Measurements from ENCODE around the gene ADA.

ADA gene

DNA sequence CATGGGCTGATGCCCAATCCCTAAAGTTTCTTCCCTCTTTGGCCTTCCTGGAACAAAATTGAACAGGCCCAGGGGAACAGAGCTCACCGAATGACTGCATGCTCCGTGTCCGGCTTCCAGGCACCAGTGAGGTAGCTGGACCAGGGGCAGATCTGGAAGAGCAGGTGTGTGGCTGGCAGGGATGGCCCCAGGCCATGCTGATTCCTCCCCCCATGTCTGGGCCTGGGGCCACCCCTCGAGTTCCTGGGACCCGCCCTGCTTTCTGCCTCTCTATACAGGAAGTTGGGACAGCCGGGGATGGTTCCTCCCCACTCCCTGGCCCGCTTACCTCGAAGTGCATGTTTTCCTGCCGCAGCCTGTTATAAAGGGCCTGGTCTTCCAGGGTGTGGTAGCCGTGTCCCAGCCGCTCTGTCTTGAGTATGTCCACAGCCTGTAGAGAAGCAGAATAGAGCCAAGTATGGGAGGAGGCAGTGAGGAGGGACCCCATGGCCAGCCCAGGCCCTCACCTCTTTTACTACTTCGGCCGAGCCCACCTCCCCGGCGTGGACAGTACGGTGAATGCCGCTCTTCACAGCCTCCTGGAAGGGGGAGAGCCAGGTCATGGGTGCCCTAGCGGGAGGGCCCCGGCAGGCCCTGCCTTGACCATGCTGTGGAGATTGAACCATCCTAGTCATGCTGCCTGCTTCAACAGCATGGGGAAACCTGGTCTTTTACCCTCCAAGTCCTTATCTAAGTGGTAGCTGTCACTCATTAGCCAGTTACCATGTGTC, 28.8 kb downstream of the ADA start:
- Histone ChIP-seq H4K20me1 (ENCODE audit: control insufficient read depth, insufficient read depth, low read depth, low read length) (no peaks in the 10 kb centered on the region), H3K27me3 (ENCODE audit: control insufficient read depth, low read length) (no peaks in the 10 kb centered on the region), H3K9me3 (ENCODE audit: control insufficient read depth, insufficient read depth, low read length) (peaks cover 12% of the 10 kb centered on the region; the same call in 1 of the 2 replicates), H3F3A (ENCODE audit: control insufficient read depth, insufficient read depth) (peaks cover 4% of the 10 kb centered on the region; the same call in 1 of the 2 replicates), H3K79me2 (ENCODE audit: control insufficient read depth, low read length) (no peaks in the 10 kb centered on the region), H3K4me1 (ENCODE audit: control insufficient read depth, low read length) (peaks cover 7% of the 10 kb centered on the region), H3K27ac (ENCODE audit: low read depth, low read length) (no peak overlapping the region), H3K4me3 (ENCODE audit: low read length) (no peak overlapping the region), H3K9me2 (replicated peaks; ENCODE audit: control insufficient read depth, low read length) (no peaks in the 10 kb centered on the region), H3K4me2 (ENCODE audit: low read length) (no peak overlapping the region), H3K36me3 (ENCODE audit: control insufficient read depth, low read length) (peaks cover 52% of the 10 kb centered on the region)
- TF ChIP-seq, protein P1, sequence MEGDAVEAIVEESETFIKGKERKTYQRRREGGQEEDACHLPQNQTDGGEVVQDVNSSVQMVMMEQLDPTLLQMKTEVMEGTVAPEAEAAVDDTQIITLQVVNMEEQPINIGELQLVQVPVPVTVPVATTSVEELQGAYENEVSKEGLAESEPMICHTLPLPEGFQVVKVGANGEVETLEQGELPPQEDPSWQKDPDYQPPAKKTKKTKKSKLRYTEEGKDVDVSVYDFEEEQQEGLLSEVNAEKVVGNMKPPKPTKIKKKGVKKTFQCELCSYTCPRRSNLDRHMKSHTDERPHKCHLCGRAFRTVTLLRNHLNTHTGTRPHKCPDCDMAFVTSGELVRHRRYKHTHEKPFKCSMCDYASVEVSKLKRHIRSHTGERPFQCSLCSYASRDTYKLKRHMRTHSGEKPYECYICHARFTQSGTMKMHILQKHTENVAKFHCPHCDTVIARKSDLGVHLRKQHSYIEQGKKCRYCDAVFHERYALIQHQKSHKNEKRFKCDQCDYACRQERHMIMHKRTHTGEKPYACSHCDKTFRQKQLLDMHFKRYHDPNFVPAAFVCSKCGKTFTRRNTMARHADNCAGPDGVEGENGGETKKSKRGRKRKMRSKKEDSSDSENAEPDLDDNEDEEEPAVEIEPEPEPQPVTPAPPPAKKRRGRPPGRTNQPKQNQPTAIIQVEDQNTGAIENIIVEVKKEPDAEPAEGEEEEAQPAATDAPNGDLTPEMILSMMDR (IDR thresholded peaks at IDR 0.05; ENCODE audit: low read depth, low read length, poor library complexity, severe bottlenecking): no peak
- TF ChIP-seq EZH2phosphoT487 (IDR thresholded peaks at IDR 0.05; ENCODE audit: borderline replicate concordance, low read length): no peak

DNA sequence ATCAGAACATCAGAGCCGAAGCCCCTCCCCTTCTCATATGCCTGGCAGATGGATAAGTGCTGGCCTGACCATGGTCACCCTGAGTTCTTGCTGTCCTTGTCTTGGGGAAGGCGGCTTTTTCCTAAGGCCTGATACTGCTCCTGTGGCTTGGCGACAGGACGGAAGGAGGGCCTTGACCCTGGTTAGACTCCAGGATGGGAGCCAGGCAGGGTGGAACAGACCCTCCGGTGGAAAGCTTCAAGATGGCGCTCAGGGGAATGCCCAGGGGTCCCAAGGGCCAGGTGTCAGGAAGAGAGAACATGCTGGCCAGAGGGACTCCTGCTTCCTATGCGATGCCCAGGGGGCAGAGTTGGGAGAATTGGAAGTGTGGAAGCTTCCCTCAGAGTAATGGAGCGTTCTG, 29.6 kb downstream of the ADA start:
- H3F3A ChIP-seq (ENCODE audit: control insufficient read depth, insufficient read depth): peaks cover 4% of the 10 kb centered on the region; the same call in 1 of the 2 replicates
- H3K9me3 ChIP-seq (ENCODE audit: control insufficient read depth, insufficient read depth, low read length): peaks cover 12% of the 10 kb centered on the region; the same call in 1 of the 2 replicates
- peaks cover 15% of the 10 kb centered on the region for H3K4me1 ChIP-seq (ENCODE audit: control insufficient read depth, low read length)
- H3K36me3 ChIP-seq (ENCODE audit: control insufficient read depth, low read length): peaks cover 59% of the 10 kb centered on the region
- H3K9me2 ChIP-seq (replicated peaks; ENCODE audit: control insufficient read depth, low read length): no peaks in the 10 kb centered on the region
- no peak overlapping the region for H3K4me2 ChIP-seq (ENCODE audit: low read length)
- no peaks in the 10 kb centered on the region for H4K20me1 ChIP-seq (ENCODE audit: control insufficient read depth, insufficient read depth, low read depth, low read length)
- H3K27me3 ChIP-seq (ENCODE audit: control insufficient read depth, low read length): no peaks in the 10 kb centered on the region
- no peak overlapping the region for H3K4me3 ChIP-seq (ENCODE audit: low read length)
- H3K27ac ChIP-seq (ENCODE audit: low read depth, low read length): no peak overlapping the region
- H3K79me2 ChIP-seq (ENCODE audit: control insufficient read depth, low read length): no peaks in the 10 kb centered on the region
- TF ChIP-seq EZH2phosphoT487 (IDR thresholded peaks at IDR 0.05; ENCODE audit: borderline replicate concordance, low read length): no peak
- TF ChIP-seq, protein P1 (IDR thresholded peaks at IDR 0.05; ENCODE audit: low read depth, low read length, poor library complexity, severe bottlenecking): no peak

DNA sequence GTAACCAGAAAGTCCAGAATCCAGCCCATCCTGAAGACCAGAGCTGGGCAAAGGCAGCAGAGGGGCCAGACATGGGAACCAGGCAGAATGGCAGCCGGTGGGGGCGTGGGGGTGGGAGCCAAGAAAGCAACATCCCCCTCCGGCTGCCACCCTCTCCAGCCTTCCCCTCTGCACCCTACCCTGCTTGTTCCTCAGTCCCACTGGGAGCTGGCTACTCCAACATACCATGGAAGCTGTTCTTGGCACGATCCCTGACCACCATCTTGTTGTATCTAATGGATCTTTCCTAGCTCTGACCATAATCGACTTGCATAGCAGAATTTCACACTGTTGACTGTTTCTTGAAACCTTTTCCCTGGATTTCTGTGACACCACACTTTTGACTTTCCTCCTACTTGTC, 30.2 kb downstream of the ADA start:
- no peaks in the 10 kb centered on the region for H4K20me1 ChIP-seq (ENCODE audit: control insufficient read depth, insufficient read depth, low read depth, low read length)
- H3K27me3 ChIP-seq (ENCODE audit: control insufficient read depth, low read length): no peaks in the 10 kb centered on the region
- no peak overlapping the region for H3K4me2 ChIP-seq (ENCODE audit: low read length)
- H3K79me2 ChIP-seq (ENCODE audit: control insufficient read depth, low read length): no peaks in the 10 kb centered on the region
- peaks cover 12% of the 10 kb centered on the region; the same call in 1 of the 2 replicates for H3K9me3 ChIP-seq (ENCODE audit: control insufficient read depth, insufficient read depth, low read length)
- peaks cover 19% of the 10 kb centered on the region for H3K4me1 ChIP-seq (ENCODE audit: control insufficient read depth, low read length)
- H3F3A ChIP-seq (ENCODE audit: control insufficient read depth, insufficient read depth): peaks cover 4% of the 10 kb centered on the region; the same call in 1 of the 2 replicates
- H3K36me3 ChIP-seq (ENCODE audit: control insufficient read depth, low read length): peaks cover 65% of the 10 kb centered on the region
- H3K9me2 ChIP-seq (replicated peaks; ENCODE audit: control insufficient read depth, low read length): no peaks in the 10 kb centered on the region
- H3K27ac ChIP-seq (ENCODE audit: low read depth, low read length): no peak overlapping the region
- no peak overlapping the region for H3K4me3 ChIP-seq (ENCODE audit: low read length)
- no peak for TF ChIP-seq EZH2phosphoT487 (IDR thresholded peaks at IDR 0.05; ENCODE audit: borderline replicate concordance, low read length)
- TF ChIP-seq, protein P1 (IDR thresholded peaks at IDR 0.05; ENCODE audit: low read depth, low read length, poor library complexity, severe bottlenecking): no peak

All from DOHH2 (cell line).